B cell (primary cell): ENCODE data around the gene CMC2. TPM values are rescaled to one million over a fixed set of nuclear protein-coding genes. Genes with fewer than 3 reads are reported as not detected.

Source experiments
- ATAC-seq: fragments of 200-7000 bp; cut with Tn5 transposase; one replicate; pipeline ENCODE4 v1.10.0; 2021; ENCODE audit warnings: low read depth, mild to moderate bottlenecking, moderate number of reproducible peaks, moderate library complexity
- CTCF ChIA-PET: fragments of 350-600 bp; sonication (Branson Sonifier 250); formaldehyde crosslinking; loops from one replicate; lab custom pipeline; 2021; ENCODE audit warnings: antibody characterized with exemption, inconsistent platforms; lab: Charles Lee
- POLR2A ChIA-PET: fragments of 350-600 bp; sonication (Branson Sonifier 250); formaldehyde crosslinking; loops from one replicate; lab custom pipeline; 2021; ENCODE audit warnings: antibody characterized with exemption; lab: Charles Lee
- DNase-seq: peaks from one replicate; pipeline ENCODE4 v3.0.0; 2013
- H2AFZ ChIP-seq: 2 replicates; pipeline ENCODE4 v1.6.1; 2012; ENCODE audit warnings: mild to moderate bottlenecking, low read depth, low read length; ENCODE audit not compliant: insufficient read depth, poor library complexity, severe bottlenecking
- H3K27ac ChIP-seq, 2 donors: 1 replicate in 1 of 2; 2 replicates in 1 of 2; pipeline ENCODE4 v1.5.1; 2012 to 2013; ENCODE audit warnings: low read length in 2 of 2, mild to moderate bottlenecking in 2 of 2, moderate library complexity in 1 of 2
- H3K27me3 ChIP-seq, 4 experiments: fragments of 200-600 bp in 1 of 4; sonication (generic) in 1 of 4; replicated peaks in 1 of 4; 1 replicate in 2 of 4; 2 replicates in 2 of 4; pipeline versions ENCODE4 v1.6.1 to v1.7.0; 2013 to 2016; ENCODE audit warnings: low read length in 3 of 4, mild to moderate bottlenecking in 2 of 4, mixed read lengths in 1 of 4, moderate library complexity in 1 of 4; ENCODE audit not compliant: insufficient read depth in 4 of 4, control insufficient read depth in 3 of 4; ENCODE audit errors: control extremely low read depth in 1 of 4
- H3K36me3 ChIP-seq, 2 experiments: replicated peaks in 1 of 2; 1 replicate in 1 of 2; 2 replicates in 1 of 2; pipeline versions ENCODE4 v1.6.1 to v1.7.1; 2013; ENCODE audit warnings: low read length in 1 of 2; ENCODE audit not compliant: insufficient read depth in 2 of 2, control insufficient read depth in 1 of 2; ENCODE audit errors: control extremely low read depth in 1 of 2, extremely low read depth in 1 of 2
- H3K4me1 ChIP-seq, 2 donors: fragments of 200-600 bp in 1 of 2; sonication (generic) in 1 of 2; 1 replicate in 1 of 2; 2 replicates in 1 of 2; pipeline versions ENCODE4 v1.5.1 to v1.6.1; 2013 to 2017; ENCODE audit warnings: low read length in 2 of 2; ENCODE audit not compliant: control insufficient read depth in 2 of 2, insufficient read depth in 2 of 2
- H3K4me2 ChIP-seq: replicated peaks from 2 replicates; pipeline ENCODE3; 2012; ENCODE audit warnings: mild to moderate bottlenecking, low read depth, low read length; ENCODE audit not compliant: poor library complexity, severe bottlenecking
- H3K4me3 ChIP-seq, 5 experiments: fragments of 200-600 bp in 1 of 5; sonication (generic) in 1 of 5; 1 replicate in 3 of 5; 2 replicates in 2 of 5; pipeline versions ENCODE4 v1.5.1 to v1.7.0; 2011 to 2016; ENCODE audit warnings: low read length in 4 of 5, mild to moderate bottlenecking in 4 of 5, low read depth in 2 of 5, control low read depth in 1 of 5, moderate library complexity in 1 of 5; ENCODE audit not compliant: insufficient read depth in 1 of 5; ENCODE audit errors: control extremely low read depth in 1 of 5, extremely low read depth in 1 of 5
- H3K79me2 ChIP-seq: fragments of 200-600 bp; sonication (generic); one replicate; pipeline ENCODE4 v1.6.0; 2016; ENCODE audit warnings: low read length; ENCODE audit not compliant: control insufficient read depth, insufficient read depth
- H3K9ac ChIP-seq: fragments of 200-600 bp; sonication (generic); 2 replicates; pipeline ENCODE4 v1.6.1; 2017; ENCODE audit warnings: mild to moderate bottlenecking, low read length, moderate library complexity
- H3K9me3 ChIP-seq, 3 donors: one replicate each; pipeline versions ENCODE4 v1.6.1 to v1.7.1; 2013; ENCODE audit warnings: low read length in 2 of 3; ENCODE audit not compliant: control insufficient read depth in 2 of 3, insufficient read depth in 1 of 3; ENCODE audit errors: control extremely low read depth in 1 of 3
- H4K20me1 ChIP-seq: 2 replicates; pipeline ENCODE4 v1.6.0; 2012; ENCODE audit warnings: mild to moderate bottlenecking, low read length; ENCODE audit not compliant: insufficient read depth, control insufficient read depth, poor library complexity, severe bottlenecking
- H3K27ac Mint-ChIP-seq: one replicate; pipeline ENCODE4 v1.8.0; 2021; ENCODE audit warnings: mixed read lengths
- H3K27me3 Mint-ChIP-seq: one replicate; pipeline ENCODE4 v1.8.0; 2021; ENCODE audit warnings: mixed read lengths
- H3K4me1 Mint-ChIP-seq: one replicate; pipeline ENCODE4 v1.8.0; 2021; ENCODE audit warnings: mixed read lengths
- H3K4me3 Mint-ChIP-seq: one replicate; pipeline ENCODE4 v1.8.0; 2021; ENCODE audit warnings: mixed read lengths
- H3K9me3 Mint-ChIP-seq: one replicate; pipeline ENCODE4 v1.8.0; 2022; ENCODE audit warnings: mixed read lengths; ENCODE audit not compliant: insufficient read depth
- EZH2 ChIP-seq: IDR thresholded peaks from 2 replicates; pipeline ENCODE4 v1.6.1; 2012; ENCODE audit warnings: borderline replicate concordance, low read depth, mild to moderate bottlenecking, moderate library complexity, low read length; ENCODE audit not compliant: insufficient read depth, poor library complexity, severe bottlenecking
- WGBS: methylation state at CpG from one replicate; pipeline ENCODE4 v1.1.5; 2013; ENCODE audit warnings: missing lambda C conversion rate; ENCODE audit not compliant: insufficient coverage; 5-methylcytosine and 5-hydroxymethylcytosine counted together
- intact Hi-C: fragments of 100-400 bp; cut with micrococcal nuclease; formaldehyde crosslinking; loops from one replicate; pipeline ENCODE4 v1.10.0; 2022
- polyA plus RNA-seq: library from polyadenylated mRNA; depleted of rRNA; stranded (reverse); fragments of >200 nt; gene quantifications from 2 replicates; pipeline ENCODE4 v1.2.3, GENCODE V29; 2012
- total RNA-seq, 2 donors: library from RNA; stranded (reverse); fragments of 120-200 nt in 1 of 2; gene quantifications; 1 replicate in 1 of 2; 2 replicates in 1 of 2; pipeline versions ENCODE4 v1.2.3 to v1.2.4, GENCODE V29; 2013 to 2022
- TF ChIP-seq, protein P1 (sequence below): fragments of 200-600 bp; IDR thresholded peaks from one replicate; pipeline ENCODE4 v1.8.0; 2022; ENCODE audit warnings: antibody characterized with exemption, mild to moderate bottlenecking

The CMC2 gene
- total and polyA plus RNA-seq, 2 donors (not counting 1 experiment from before 2014, with no cell fraction given): 21.4 to 40.8 TPM

DNA sequence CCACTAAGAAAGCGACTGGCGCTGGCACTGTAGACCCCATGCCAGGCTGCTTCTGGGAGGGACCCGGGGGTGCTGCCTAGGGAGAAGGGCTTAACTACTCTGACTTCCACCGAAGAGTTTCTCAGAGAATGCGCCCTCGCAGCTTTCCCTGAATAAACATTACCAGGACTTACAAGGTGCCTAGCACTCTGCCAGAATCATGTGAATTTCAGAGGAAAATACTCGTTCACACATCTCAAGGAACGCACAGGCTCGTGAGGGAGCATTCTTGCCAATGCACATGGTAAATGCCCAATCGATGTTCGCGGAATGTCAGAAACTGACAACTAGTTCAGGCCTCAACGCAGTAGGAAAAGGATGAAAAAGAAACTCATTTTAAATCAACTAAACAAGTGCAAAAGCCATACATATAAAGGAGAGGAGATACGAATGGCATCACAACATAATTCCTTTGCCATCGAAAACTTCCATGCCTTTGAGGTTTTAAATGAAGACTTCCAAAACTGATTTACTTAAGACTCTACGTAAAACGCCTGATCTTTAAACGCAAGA, 999 bp downstream of the CMC2 start:
- Histone ChIP-seq H2AFZ (peak overlapping the region; percentile 96), H3K9me3 (no peaks in the 10 kb centered on the region), H3K27me3 (no peaks in the 10 kb centered on the region), H3K27ac (peak overlapping the region; percentile 97 to 99), H3K36me3 (no peaks in the 10 kb centered on the region), H3K4me1 (peaks cover 25 to 38% of the 10 kb centered on the region in 2 donors), H3K9ac (peak overlapping the region; percentile 98), H3K79me2 (peaks cover 60% of the 10 kb centered on the region), H3K4me2 (peak overlapping the region; percentile 85), H3K4me3 (peak overlapping the region; percentile 89 to 97 (median 94)), H4K20me1 (peaks cover 20% of the 10 kb centered on the region)
- Mint-ChIP-seq H3K4me1 (peaks cover 46% of the 10 kb centered on the region), H3K4me3 (peak overlapping the region; percentile 99), H3K27me3 (no peaks in the 10 kb centered on the region), H3K9me3 (no peaks in the 10 kb centered on the region), H3K27ac (peak overlapping the region; percentile 100)
- TF ChIP-seq EZH2: no peak
- TF ChIP-seq, protein P1, sequence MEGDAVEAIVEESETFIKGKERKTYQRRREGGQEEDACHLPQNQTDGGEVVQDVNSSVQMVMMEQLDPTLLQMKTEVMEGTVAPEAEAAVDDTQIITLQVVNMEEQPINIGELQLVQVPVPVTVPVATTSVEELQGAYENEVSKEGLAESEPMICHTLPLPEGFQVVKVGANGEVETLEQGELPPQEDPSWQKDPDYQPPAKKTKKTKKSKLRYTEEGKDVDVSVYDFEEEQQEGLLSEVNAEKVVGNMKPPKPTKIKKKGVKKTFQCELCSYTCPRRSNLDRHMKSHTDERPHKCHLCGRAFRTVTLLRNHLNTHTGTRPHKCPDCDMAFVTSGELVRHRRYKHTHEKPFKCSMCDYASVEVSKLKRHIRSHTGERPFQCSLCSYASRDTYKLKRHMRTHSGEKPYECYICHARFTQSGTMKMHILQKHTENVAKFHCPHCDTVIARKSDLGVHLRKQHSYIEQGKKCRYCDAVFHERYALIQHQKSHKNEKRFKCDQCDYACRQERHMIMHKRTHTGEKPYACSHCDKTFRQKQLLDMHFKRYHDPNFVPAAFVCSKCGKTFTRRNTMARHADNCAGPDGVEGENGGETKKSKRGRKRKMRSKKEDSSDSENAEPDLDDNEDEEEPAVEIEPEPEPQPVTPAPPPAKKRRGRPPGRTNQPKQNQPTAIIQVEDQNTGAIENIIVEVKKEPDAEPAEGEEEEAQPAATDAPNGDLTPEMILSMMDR: no peak
- ChIA-PET POLR2A (interaction anchor here (1.6 kb wide), 1 partner anchor 8 kb away, joined by 4 read pairs; no protein-coding TSS in a partner anchor), CTCF (interaction anchor here (2.4 to 9.4 kb wide), 2 partner anchors 28 to 71 kb away, joined by 9 to 99 read pairs; partner anchors contain the start of genes ATMIN and C16orf46)
- intact Hi-C loops: loop anchor here (2.0 kb wide), 1 partner anchor 733 kb away; no protein-coding TSS in a partner anchor
- ATAC-seq (no peak), DNase-seq (peak; percentile 32)
- WGBS: 45% methylated on average over 6 of the region's 18 CpGs
